Motor neuron (in vitro differentiated cells): ENCODE results near the gene AGTPBP1. TPM values are rescaled to one million over a fixed set of nuclear protein-coding genes. Genes with fewer than 3 reads are reported as not detected.
A peak's percentile ranks its signal among the peaks of the same experiment; 100 is the strongest.
"Not testable (repeated sequence)": the region's sequence is repeated elsewhere in the genome, so short reads cannot be mapped to it uniquely, and the experiment has no call there.

Experiments
- ATAC-seq, 8 experiments: fragments of 200-7000 bp; cut with Tn5 transposase; replicated peaks in 6 of 8; 2 replicates each; pipeline ENCODE4 v1.8.0; 2021; ENCODE audit warnings: mild to moderate bottlenecking in 8 of 8, moderate library complexity in 8 of 8
- H3K27ac ChIP-seq, 2 donors: fragments of 250-450 bp; sonication (Bioruptor Pico); 2 replicates each; pipeline ENCODE4 v1.9.0; 2021; ENCODE audit warnings: antibody characterized with exemption in 2 of 2, mild to moderate bottlenecking in 2 of 2, moderate library complexity in 1 of 2
- H3K4me1 ChIP-seq, 2 donors: fragments of 250-450 bp; sonication (Bioruptor Pico); replicated peaks in 1 of 2; 2 replicates each; pipeline ENCODE4 v1.6.1; 2021; ENCODE audit warnings: antibody characterized with exemption in 2 of 2, mild to moderate bottlenecking in 2 of 2, moderate library complexity in 1 of 2
- H3K4me3 ChIP-seq, 5 donors: fragments of 250-450 bp; sonication (Bioruptor Pico); 2 replicates each; pipeline ENCODE4 v1.9.0; 2021; ENCODE audit warnings: antibody characterized with exemption in 5 of 5, mild to moderate bottlenecking in 5 of 5, moderate library complexity in 4 of 5
- WGBS, 10 experiments: fragments of 450-650 bp; shearing (Covaris generic); methylation state at CpG; one replicate each; pipeline ENCODE4 v1.0.0; 2022; 5-methylcytosine and 5-hydroxymethylcytosine counted together
- in situ Hi-C, 9 experiments: fragments of 400-800 bp; cut with MboI; loops; one replicate each; pipeline ENCODE4 v1.15.0; 2021; ENCODE audit warnings: low sequenced_read_pairs in 9 of 9, low pct_unique_long_range_greater_than_20kb in 2 of 9; ENCODE audit not compliant: unreplicated experiment in 9 of 9
- total RNA-seq, 8 experiments: library from RNA; unstranded; fragments of 300-600 nt; gene quantifications; 2 replicates each; pipeline versions ENCODE4 v1.2.3 to v1.2.4, GENCODE V29; 2022

Gene AGTPBP1
- total RNA-seq, 8 experiments from 2014 or later, result 16.0 to 86.5 (median 66.2) TPM

- WGBS, 10 experiments, result 0 to 25% (median 5%) methylated on average over 1 to 7 of the region's 8 CpGs
- peaks cover 8 to 16% of the 10 kb centered on the region in 2 donors for H3K4me1 ChIP-seq
- peak in 4 of 8 experiments; percentile 1 to 7 (median 2) for ATAC-seq
- peak overlapping the region; percentile 70 to 95 (median 77) for H3K4me3 ChIP-seq
- in situ Hi-C loops, result loop anchor here in 1 of 9 experiments (25.0 kb wide), 1 partner anchor 103 kb away; no protein-coding TSS in a partner anchor
- peak overlapping the region; percentile 85 to 87 for H3K27ac ChIP-seq
Measured at GRCh38 chr9:85740787-85741094, 1.0 kb downstream of the AGTPBP1 start.

GRCh38 chr9:85738509-85738908 is 3.2 kb downstream of the AGTPBP1 start:
- ATAC-seq, result no peak
- Histone ChIP-seq H3K4me1 (peaks cover 8 to 16% of the 10 kb centered on the region in 2 donors), H3K4me3 (no peak overlapping the region), H3K27ac (no peak overlapping the region)
- in situ Hi-C loops, result loop anchor here in 1 of 9 experiments (25.0 kb wide), 1 partner anchor 101 kb away; no protein-coding TSS in a partner anchor
- 80 to 100% (median 90%) methylated on average over 1 to 2 of the region's 2 CpGs; no CpG with 5 or more reads in 1 of the 10 experiments for WGBS, 10 experiments

GRCh38 chr9:85737671-85738070 is 4.1 kb downstream of the AGTPBP1 start:
- no peak overlapping the region for H3K4me3 ChIP-seq
- in situ Hi-C loops, result loop anchor here in 1 of 9 experiments (25.0 kb wide), 1 partner anchor 100 kb away; no protein-coding TSS in a partner anchor
- 19 to 100% (median 87%) methylated on average over 1 to 3 of the region's 3 CpGs for WGBS, 10 experiments
- H3K27ac ChIP-seq, result no peak overlapping the region
- peaks cover 6 to 10% of the 10 kb centered on the region in 2 donors for H3K4me1 ChIP-seq
- ATAC-seq, result no peak

- H3K4me1 ChIP-seq, result no peaks in the 10 kb centered on the region
- H3K4me3 ChIP-seq, result no peak overlapping the region
- no peak for ATAC-seq
- 64 to 100% (median 94%) methylated on average over 1 to 4 of the region's 4 CpGs; no CpG with 5 or more reads in 3 of the 10 experiments for WGBS, 10 experiments
- H3K27ac ChIP-seq, result no peak overlapping the region
- in situ Hi-C loops, result loop anchor here in 1 of 9 experiments (25.0 kb wide), 1 partner anchor 94 kb away; no protein-coding TSS in a partner anchor
Measured at GRCh38 chr9:85730916-85731630, 10.7 kb downstream of the AGTPBP1 start.

GRCh38 chr9:85729882-85730281 is 11.9 kb downstream of the AGTPBP1 start:
- H3K27ac ChIP-seq, result no peak overlapping the region
- ATAC-seq, result no peak
- no peaks in the 10 kb centered on the region for H3K4me1 ChIP-seq
- H3K4me3 ChIP-seq, result no peak overlapping the region
- in situ Hi-C loops, result loop anchor here in 1 of 9 experiments (25.0 kb wide), 1 partner anchor 93 kb away; no protein-coding TSS in a partner anchor

GRCh38 chr9:85727500-85727899 is 14.3 kb downstream of the AGTPBP1 start:
- no peak overlapping the region for H3K4me3 ChIP-seq
- in situ Hi-C loops, result loop anchor here in 1 of 9 experiments (25.0 kb wide), 1 partner anchor 90 kb away; no protein-coding TSS in a partner anchor
- WGBS, 10 experiments, result 28 to 100% (median 90%) methylated on average over 1 to 2 of the region's 2 CpGs; no CpG with 5 or more reads in 1 of the 10 experiments
- no peak for ATAC-seq
- no peaks in the 10 kb centered on the region for H3K4me1 ChIP-seq
- no peak overlapping the region for H3K27ac ChIP-seq

GRCh38 chr9:85726737-85727136 is 15.0 kb downstream of the AGTPBP1 start:
- no peak overlapping the region for H3K4me3 ChIP-seq
- in situ Hi-C loops, result loop anchor here in 1 of 9 experiments (25.0 kb wide), 1 partner anchor 89 kb away; no protein-coding TSS in a partner anchor
- ATAC-seq, result no peak
- H3K27ac ChIP-seq, result no peak overlapping the region
- WGBS, 10 experiments, result 83 to 100% (median 98%) methylated on average over 1 to 4 of the region's 4 CpGs; no CpG with 5 or more reads in 4 of the 10 experiments
- H3K4me1 ChIP-seq, result no peaks in the 10 kb centered on the region

- ATAC-seq, result peak in 5 of 8 experiments; percentile 24 to 85 (median 52)
- Histone ChIP-seq H3K4me1 (no peaks in the 10 kb centered on the region), H3K27ac (no peak overlapping the region), H3K4me3 (no peak overlapping the region)
- 0 to 100% (median 83%) methylated on average over 1 to 5 of the region's 7 CpGs; no CpG with 5 or more reads in 2 of the 10 experiments for WGBS, 10 experiments
- in situ Hi-C loops, result no loop called here
Measured at GRCh38 chr9:85723215-85723614, 18.5 kb downstream of the AGTPBP1 start.

GRCh38 chr9:85719411-85719810 is 22.3 kb downstream of the AGTPBP1 start:
- H3K4me3 ChIP-seq, ATAC-seq, H3K4me1 ChIP-seq, H3K27ac ChIP-seq, in situ Hi-C loops: not testable (repeated sequence)

GRCh38 chr9:85717818-85718217 is 23.9 kb downstream of the AGTPBP1 start:
- in situ Hi-C loops, H3K27ac ChIP-seq, H3K4me3 ChIP-seq, H3K4me1 ChIP-seq, ATAC-seq: not testable (repeated sequence)
- WGBS, 10 experiments, result 90 to 100% (median 100%) methylated on average over 1 to 2 of the region's 4 CpGs; no CpG with 5 or more reads in 4 of the 10 experiments

GRCh38 chr9:85717220-85717619 is 24.5 kb downstream of the AGTPBP1 start:
- WGBS, 10 experiments, result 90 to 100% (median 98%) methylated on average over 1 to 6 of the region's 6 CpGs; no CpG with 5 or more reads in 3 of the 10 experiments
- Histone ChIP-seq H3K4me1 (no peaks in the 10 kb centered on the region), H3K27ac (no peak overlapping the region), H3K4me3 (no peak overlapping the region)
- no peak for ATAC-seq
- in situ Hi-C loops, result no loop called here

- Histone ChIP-seq H3K4me1 (no peaks in the 10 kb centered on the region), H3K27ac (no peak overlapping the region), H3K4me3 (no peak overlapping the region)
- no peak for ATAC-seq
- in situ Hi-C loops, result no loop called here
- 52 to 100% (median 94%) methylated on average over 1 to 5 of the region's 5 CpGs for WGBS, 10 experiments
Measured at GRCh38 chr9:85716031-85716877, 25.5 kb downstream of the AGTPBP1 start.

GRCh38 chr9:85715587-85715986 is 26.2 kb downstream of the AGTPBP1 start:
- H3K27ac ChIP-seq, result no peak overlapping the region
- no peaks in the 10 kb centered on the region for H3K4me1 ChIP-seq
- in situ Hi-C loops, result no loop called here
- no peak for ATAC-seq
- no peak overlapping the region for H3K4me3 ChIP-seq
- WGBS, 10 experiments, result 20 to 92% (median 61%) methylated on average over 1 to 2 of the region's 2 CpGs
